Stimulated activated CD4-positive, alpha-beta T cell treated with anti-CD3 and anti-CD28 coated beads, Interleukin-12 subunit alpha, Interleukin-12 subunit beta, amount 100 ng/mL, for 4 hours (primary cell): Measurements from ENCODE around the gene ZRSR2.
A peak's percentile ranks its signal among the peaks of the same experiment; 100 is the strongest.
"Not testable (repeated sequence)": the region's sequence is repeated elsewhere in the genome, so short reads cannot be mapped to it uniquely, and the experiment has no call there.

Experiments
- DNase-seq: peaks from one replicate; pipeline ENCODE4 v3.0.0-alpha.2; 2020

Gene ZRSR2

GRCh38 chrX:15789979-15790768, at the start of gene ZRSR2:
TSS of gene ZRSR2 (plus strand) at chrX:15790484. CDS start at chrX:15790496, 12 bp downstream.
- DNase-seq = peak; percentile 76

- DNase-seq = no peak
Measured at GRCh38 chrX:15744181-15744867, 46.0 kb upstream of the ZRSR2 start.

GRCh38 chrX:15745179-15745578, 45.1 kb upstream of the ZRSR2 start:
- no peak for DNase-seq

- not testable (repeated sequence) for DNase-seq
Measured at GRCh38 chrX:15746651-15747050, 43.6 kb upstream of the ZRSR2 start.

GRCh38 chrX:15747626-15748173, 42.6 kb upstream of the ZRSR2 start:
- no peak for DNase-seq

GRCh38 chrX:15748841-15749240, 41.4 kb upstream of the ZRSR2 start:
- no peak for DNase-seq

GRCh38 chrX:15749642-15750610, 40.4 kb upstream of the ZRSR2 start:
- no peak for DNase-seq

GRCh38 chrX:15750611-15751154, 39.6 kb upstream of the ZRSR2 start:
- no peak for DNase-seq

- DNase-seq = no peak
Measured at GRCh38 chrX:15751155-15751819, 39.0 kb upstream of the ZRSR2 start.

- no peak for DNase-seq
Measured at GRCh38 chrX:15755091-15755490, 35.2 kb upstream of the ZRSR2 start.

GRCh38 chrX:15758140-15758539, 32.1 kb upstream of the ZRSR2 start:
- no peak for DNase-seq

- not testable (repeated sequence) for DNase-seq
Measured at GRCh38 chrX:15759886-15760285, 30.4 kb upstream of the ZRSR2 start.

GRCh38 chrX:15761564-15762191, 28.6 kb upstream of the ZRSR2 start:
- no peak for DNase-seq

GRCh38 chrX:15769300-15769954, 20.9 kb upstream of the ZRSR2 start:
- DNase-seq = no peak

- DNase-seq = no peak
Measured at GRCh38 chrX:15781961-15782699, 8.2 kb upstream of the ZRSR2 start.

- no peak for DNase-seq
Measured at GRCh38 chrX:15785176-15785750, 5.0 kb upstream of the ZRSR2 start.

- no peak for DNase-seq
Measured at GRCh38 chrX:15786915-15787314, 3.4 kb upstream of the ZRSR2 start.

- DNase-seq = no peak
Measured at GRCh38 chrX:15790769-15791290, 546 bp downstream of the ZRSR2 start.

- DNase-seq = no peak
Measured at GRCh38 chrX:15797707-15798106, 7.4 kb downstream of the ZRSR2 start.

GRCh38 chrX:15804563-15804962, 14.3 kb downstream of the ZRSR2 start:
- no peak for DNase-seq
